ENCODE data around the gene BROX.

Gene BROX

DNA sequence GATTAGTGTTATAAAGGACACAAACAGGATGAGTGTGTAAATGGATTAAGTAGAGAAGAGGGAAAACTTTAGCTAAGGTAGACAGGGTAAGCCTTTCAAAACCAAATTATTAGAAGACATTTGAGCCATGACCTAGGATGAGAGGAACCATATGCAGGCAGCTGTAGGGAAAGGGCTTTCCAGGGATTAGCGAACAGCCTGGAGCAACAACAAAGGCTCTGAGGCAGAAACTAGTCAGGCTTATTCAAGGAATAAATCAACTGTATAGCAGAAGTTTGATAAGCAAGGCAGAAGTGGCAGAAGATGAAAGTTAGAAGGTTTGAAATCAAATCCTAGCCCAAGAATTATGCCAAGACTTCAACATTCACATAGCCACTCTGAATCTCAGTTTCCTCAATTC is 21.3 kb upstream of the BROX start:
- H2BK5ac ChIP-seq (ENCODE audit: low read depth, low read length, poor library complexity, severe bottlenecking): no peak overlapping the region
- H3K4me2 ChIP-seq (ENCODE audit: low read length, poor library complexity, severe bottlenecking): no peak overlapping the region
- H2BK12ac ChIP-seq (ENCODE audit: low read length in 2 of 2): no peak overlapping the region
- DNase-seq: no peak
- peaks cover 2% of the 10 kb centered on the region for H3K4me1 ChIP-seq (ENCODE audit: control insufficient read depth, insufficient read depth, low read depth, low read length)
- peaks cover 10 to 81% of the 10 kb centered on the region in 2 experiments for H3K36me3 ChIP-seq (ENCODE audit: control insufficient read depth in 1 of 2, insufficient read depth in 2 of 2, low read depth in 1 of 2, low read length in 2 of 2)
- no peak overlapping the region for H4K91ac ChIP-seq (ENCODE audit: low read length)
- H3K27me3 ChIP-seq (ENCODE audit: control insufficient read depth in 1 of 2, insufficient read depth in 1 of 2, low read length in 2 of 2): no peaks in the 10 kb centered on the region
- H3K4me3 ChIP-seq (ENCODE audit: insufficient read depth in 1 of 2, low read depth in 1 of 2, low read length in 2 of 2): no peak overlapping the region
- H3K9ac ChIP-seq (ENCODE audit: low read length): no peak overlapping the region
- no peak overlapping the region for H3K27ac ChIP-seq (ENCODE audit: low read length, poor library complexity, severe bottlenecking)
- 100% methylated on average over 1 of the region's 1 CpG for WGBS
- H3K4ac ChIP-seq (ENCODE audit: low read depth in 1 of 2, low read length in 2 of 2): no peak overlapping the region
- H3K23ac ChIP-seq (ENCODE audit: low read length in 2 of 2): no peak overlapping the region
- H3K14ac ChIP-seq (ENCODE audit: low read length in 2 of 2): no peak overlapping the region
- H3K9me3 ChIP-seq (ENCODE audit: control insufficient read depth, low read length): no peaks in the 10 kb centered on the region
- H2BK15ac ChIP-seq (ENCODE audit: low read depth, poor library complexity, severe bottlenecking): no peak overlapping the region
- H3K18ac ChIP-seq (ENCODE audit: low read depth in 1 of 2, low read length in 2 of 2): no peak overlapping the region
- H2AK5ac ChIP-seq (ENCODE audit: low read length, severe bottlenecking): no peak overlapping the region
- no peak overlapping the region for H2AFZ ChIP-seq (ENCODE audit: low read depth, low read length)
- no peak overlapping the region for H2BK120ac ChIP-seq (ENCODE audit: low read depth, low read length)
- H4K8ac ChIP-seq (ENCODE audit: low read length): no peak overlapping the region
- H3K79me1 ChIP-seq (replicated peaks; ENCODE audit: low read length, poor library complexity, severe bottlenecking): peaks cover 23% of the 10 kb centered on the region

DNA sequence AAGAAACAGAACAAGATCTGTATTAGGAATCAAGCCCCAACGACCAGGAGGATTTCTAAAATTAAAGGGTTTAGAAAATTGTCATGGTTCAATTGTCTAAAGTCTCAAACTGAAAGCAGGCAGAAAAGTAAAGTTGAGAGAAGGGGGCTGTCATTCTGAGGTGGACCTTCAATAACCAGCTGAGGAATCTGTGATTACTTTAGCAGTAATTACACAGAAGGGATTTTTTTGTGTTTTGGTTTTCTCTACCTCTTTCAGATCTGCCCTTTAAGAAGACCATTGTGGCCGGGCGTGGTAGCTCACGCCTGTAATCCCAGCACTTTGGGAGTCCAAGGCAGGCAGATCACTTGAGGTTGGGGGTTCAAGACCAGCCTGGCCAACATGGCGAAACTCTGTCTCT is 17.4 kb upstream of the BROX start:
- no peak overlapping the region for H3K4me3 ChIP-seq (ENCODE audit: insufficient read depth in 1 of 2, low read depth in 1 of 2, low read length in 2 of 2)
- H4K91ac ChIP-seq (ENCODE audit: low read length): no peak overlapping the region
- H3K4me1 ChIP-seq (ENCODE audit: control insufficient read depth, insufficient read depth, low read depth, low read length): no peaks in the 10 kb centered on the region
- peaks cover 10 to 68% of the 10 kb centered on the region in 2 experiments for H3K36me3 ChIP-seq (ENCODE audit: control insufficient read depth in 1 of 2, insufficient read depth in 2 of 2, low read depth in 1 of 2, low read length in 2 of 2)
- no peak overlapping the region for H4K8ac ChIP-seq (ENCODE audit: low read length)
- H3K4me2 ChIP-seq (ENCODE audit: low read length, poor library complexity, severe bottlenecking): no peak overlapping the region
- no peak overlapping the region for H3K18ac ChIP-seq (ENCODE audit: low read depth in 1 of 2, low read length in 2 of 2)
- no peak overlapping the region for H3K9ac ChIP-seq (ENCODE audit: low read length)
- no peaks in the 10 kb centered on the region for H3K27me3 ChIP-seq (ENCODE audit: control insufficient read depth in 1 of 2, insufficient read depth in 1 of 2, low read length in 2 of 2)
- H3K27ac ChIP-seq (ENCODE audit: low read length, poor library complexity, severe bottlenecking): no peak overlapping the region
- H2BK5ac ChIP-seq (ENCODE audit: low read depth, low read length, poor library complexity, severe bottlenecking): no peak overlapping the region
- H2BK15ac ChIP-seq (ENCODE audit: low read depth, poor library complexity, severe bottlenecking): no peak overlapping the region
- 94% methylated on average over 5 of the region's 5 CpGs for WGBS
- H2AK5ac ChIP-seq (ENCODE audit: low read length, severe bottlenecking): no peak overlapping the region
- no peak overlapping the region for H3K23ac ChIP-seq (ENCODE audit: low read length in 2 of 2)
- no peaks in the 10 kb centered on the region for H3K9me3 ChIP-seq (ENCODE audit: control insufficient read depth, low read length)
- H2AFZ ChIP-seq (ENCODE audit: low read depth, low read length): no peak overlapping the region
- no peak overlapping the region for H2BK120ac ChIP-seq (ENCODE audit: low read depth, low read length)
- no peak for DNase-seq
- peaks cover 13% of the 10 kb centered on the region for H3K79me1 ChIP-seq (replicated peaks; ENCODE audit: low read length, poor library complexity, severe bottlenecking)
- H2BK12ac ChIP-seq (ENCODE audit: low read length in 2 of 2): no peak overlapping the region
- H3K14ac ChIP-seq (ENCODE audit: low read length in 2 of 2): no peak overlapping the region
- no peak overlapping the region for H3K4ac ChIP-seq (ENCODE audit: low read depth in 1 of 2, low read length in 2 of 2)

DNA sequence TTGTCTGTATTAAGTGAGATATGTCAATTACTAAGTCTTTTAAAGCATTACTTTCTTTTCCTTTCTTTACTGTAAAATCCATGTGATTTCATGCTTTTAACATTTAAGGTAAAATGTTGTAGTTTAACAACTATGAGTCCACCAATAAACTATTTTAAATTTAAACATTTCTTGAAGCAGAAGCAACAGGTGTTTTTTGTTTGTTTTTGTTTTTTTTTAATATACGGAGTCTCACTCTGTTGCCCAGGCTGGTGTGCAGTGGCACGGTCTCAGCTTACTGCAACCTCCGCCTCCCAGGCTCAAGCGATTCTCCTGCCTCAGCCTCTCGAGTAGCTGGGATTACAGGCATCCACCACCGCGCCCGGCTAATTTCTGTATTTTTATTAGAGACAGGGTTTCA is 15.6 kb upstream of the BROX start:
- Histone ChIP-seq H3K4me2 (ENCODE audit: low read length, poor library complexity, severe bottlenecking) (no peak overlapping the region), H3K36me3 (ENCODE audit: control insufficient read depth in 1 of 2, insufficient read depth in 2 of 2, low read depth in 1 of 2, low read length in 2 of 2) (peaks cover 14 to 66% of the 10 kb centered on the region in 2 experiments), H3K79me1 (replicated peaks; ENCODE audit: low read length, poor library complexity, severe bottlenecking) (peaks cover 15% of the 10 kb centered on the region), H3K4me3 (ENCODE audit: insufficient read depth in 1 of 2, low read depth in 1 of 2, low read length in 2 of 2) (no peak overlapping the region), H3K23ac (ENCODE audit: low read length in 2 of 2) (no peak overlapping the region), H4K91ac (ENCODE audit: low read length) (no peak overlapping the region), H3K27me3 (ENCODE audit: control insufficient read depth in 1 of 2, insufficient read depth in 1 of 2, low read length in 2 of 2) (no peaks in the 10 kb centered on the region), H2BK12ac (ENCODE audit: low read length in 2 of 2) (no peak overlapping the region), H3K27ac (ENCODE audit: low read length, poor library complexity, severe bottlenecking) (no peak overlapping the region), H2BK5ac (ENCODE audit: low read depth, low read length, poor library complexity, severe bottlenecking) (no peak overlapping the region), H2AFZ (ENCODE audit: low read depth, low read length) (no peak overlapping the region), H3K14ac (ENCODE audit: low read length in 2 of 2) (no peak overlapping the region), H3K4me1 (ENCODE audit: control insufficient read depth, insufficient read depth, low read depth, low read length) (no peaks in the 10 kb centered on the region), H2BK15ac (ENCODE audit: low read depth, poor library complexity, severe bottlenecking) (no peak overlapping the region), H3K4ac (ENCODE audit: low read depth in 1 of 2, low read length in 2 of 2) (no peak overlapping the region), H3K18ac (ENCODE audit: low read depth in 1 of 2, low read length in 2 of 2) (no peak overlapping the region), H2AK5ac (ENCODE audit: low read length, severe bottlenecking) (no peak overlapping the region), H3K9me3 (ENCODE audit: control insufficient read depth, low read length) (no peaks in the 10 kb centered on the region), H3K9ac (ENCODE audit: low read length) (no peak overlapping the region), H4K8ac (ENCODE audit: low read length) (no peak overlapping the region), H2BK120ac (ENCODE audit: low read depth, low read length) (no peak overlapping the region)
- 93% methylated on average over 8 of the region's 8 CpGs for WGBS
- no peak for DNase-seq

DNA sequence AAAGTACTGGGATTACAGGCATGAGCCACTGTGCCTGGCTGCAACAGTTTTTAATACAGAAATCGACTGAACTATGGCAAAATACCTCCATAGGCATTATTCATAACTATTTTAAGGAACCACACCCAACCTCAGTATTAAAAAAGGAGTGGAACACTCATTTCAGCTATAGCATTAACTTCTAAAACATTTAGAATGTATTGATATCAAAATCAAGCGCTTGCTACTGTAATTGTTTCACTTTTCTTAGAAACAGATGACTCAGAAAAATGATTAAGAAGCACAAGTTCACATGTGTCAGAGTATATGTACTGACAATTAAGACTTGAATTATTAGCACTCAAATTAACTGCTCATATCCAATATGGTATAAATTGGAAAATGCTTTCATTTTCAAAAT is 15.2 kb upstream of the BROX start:
- WGBS: no CpG with 5 or more reads among the region's 2 CpGs
- no peak for DNase-seq
- H4K91ac ChIP-seq (ENCODE audit: low read length): no peak overlapping the region
- H3K4me3 ChIP-seq (ENCODE audit: insufficient read depth in 1 of 2, low read depth in 1 of 2, low read length in 2 of 2): no peak overlapping the region
- no peak overlapping the region for H3K4me2 ChIP-seq (ENCODE audit: low read length, poor library complexity, severe bottlenecking)
- H2BK15ac ChIP-seq (ENCODE audit: low read depth, poor library complexity, severe bottlenecking): no peak overlapping the region
- no peak overlapping the region for H2BK120ac ChIP-seq (ENCODE audit: low read depth, low read length)
- no peak overlapping the region for H2BK5ac ChIP-seq (ENCODE audit: low read depth, low read length, poor library complexity, severe bottlenecking)
- no peak overlapping the region for H3K14ac ChIP-seq (ENCODE audit: low read length in 2 of 2)
- H3K4ac ChIP-seq (ENCODE audit: low read depth in 1 of 2, low read length in 2 of 2): no peak overlapping the region
- peaks cover 12 to 66% of the 10 kb centered on the region in 2 experiments for H3K36me3 ChIP-seq (ENCODE audit: control insufficient read depth in 1 of 2, insufficient read depth in 2 of 2, low read depth in 1 of 2, low read length in 2 of 2)
- H2BK12ac ChIP-seq (ENCODE audit: low read length in 2 of 2): no peak overlapping the region
- H2AFZ ChIP-seq (ENCODE audit: low read depth, low read length): no peak overlapping the region
- no peak overlapping the region for H3K18ac ChIP-seq (ENCODE audit: low read depth in 1 of 2, low read length in 2 of 2)
- no peak overlapping the region for H4K8ac ChIP-seq (ENCODE audit: low read length)
- H3K27ac ChIP-seq (ENCODE audit: low read length, poor library complexity, severe bottlenecking): no peak overlapping the region
- H3K9me3 ChIP-seq (ENCODE audit: control insufficient read depth, low read length): no peaks in the 10 kb centered on the region
- no peak overlapping the region for H3K23ac ChIP-seq (ENCODE audit: low read length in 2 of 2)
- no peaks in the 10 kb centered on the region for H3K4me1 ChIP-seq (ENCODE audit: control insufficient read depth, insufficient read depth, low read depth, low read length)
- H3K79me1 ChIP-seq (replicated peaks; ENCODE audit: low read length, poor library complexity, severe bottlenecking): peaks cover 13% of the 10 kb centered on the region
- no peaks in the 10 kb centered on the region for H3K27me3 ChIP-seq (ENCODE audit: control insufficient read depth in 1 of 2, insufficient read depth in 1 of 2, low read length in 2 of 2)
- H2AK5ac ChIP-seq (ENCODE audit: low read length, severe bottlenecking): no peak overlapping the region
- H3K9ac ChIP-seq (ENCODE audit: low read length): peak overlapping the region; percentile 71

Measured in mesenchymal stem cell (in vitro differentiated cells and primary cell).